ENCODE data around the gene FAM114A2. TPM values are rescaled to one million over a fixed set of nuclear protein-coding genes. Genes with fewer than 3 reads are reported as not detected.

The FAM114A2 gene
- total RNA-seq, 1 experiment from 2014 or later, result 12.8 TPM

DNA sequence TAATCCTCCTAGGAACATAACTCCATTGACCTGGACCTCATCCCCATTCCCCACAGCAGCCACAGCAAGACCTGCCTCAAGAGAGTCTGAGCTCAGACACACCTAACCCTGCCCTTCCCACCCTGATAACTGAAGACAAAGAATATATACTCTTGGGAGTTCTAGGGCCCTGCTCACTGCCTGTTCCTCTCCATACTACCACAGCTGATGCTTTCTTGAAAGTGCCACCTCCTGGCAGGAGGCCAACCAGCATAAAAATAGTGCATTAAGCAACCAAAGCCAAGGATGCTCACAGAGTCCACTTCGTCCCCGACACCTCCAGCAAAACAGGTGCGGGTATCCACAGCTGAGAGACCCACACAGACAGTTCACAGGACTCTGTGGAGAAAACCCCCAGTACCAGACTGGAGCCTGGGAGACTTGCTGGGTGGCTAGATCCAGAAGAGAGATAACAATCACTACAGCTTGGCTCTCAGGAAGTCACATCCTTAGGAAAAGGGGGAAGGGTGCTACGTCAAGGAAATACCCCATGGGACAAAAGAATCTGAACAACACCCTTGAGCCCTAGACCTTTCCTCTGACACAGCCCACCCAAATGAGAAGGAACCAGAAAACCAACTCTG is 23.5 kb downstream of the FAM114A2 start:
- H3K27me3 Mint-ChIP-seq (ENCODE audit: low read depth), result no peaks in the 10 kb centered on the region
- no peaks in the 10 kb centered on the region for H3K23me2 ChIP-seq (ENCODE audit: insufficient read length, low read depth, low read length, poor library complexity, severe bottlenecking)
- H2AK5ac ChIP-seq (ENCODE audit: insufficient read length, low read length), result no peak overlapping the region
- H4K20me1 ChIP-seq (ENCODE audit: control insufficient read depth, insufficient read depth, insufficient read length), result no peaks in the 10 kb centered on the region
- H3K9ac ChIP-seq (ENCODE audit: extremely low read depth, insufficient read length, low read length), result no peak overlapping the region
- H3K4me2 ChIP-seq (ENCODE audit: insufficient read depth, insufficient read length, low read length), result no peak overlapping the region
- no peak overlapping the region for H3K23ac ChIP-seq (ENCODE audit: insufficient read length, low read depth, low read length)
- H3K4ac ChIP-seq (ENCODE audit: low read depth, low read length), result no peak overlapping the region
- no peaks in the 10 kb centered on the region for H3K79me2 ChIP-seq (ENCODE audit: insufficient read depth, low read length)
- H3K27ac Mint-ChIP-seq, result no peak overlapping the region
- H3K9me3 Mint-ChIP-seq, result peaks cover 0 to 2% of the 10 kb centered on the region in 2 experiments; a peak in 1 of 5 replicates
- H4K91ac ChIP-seq (ENCODE audit: insufficient read length, low read depth, low read length), result no peak overlapping the region
- no peaks in the 10 kb centered on the region for H3K79me1 ChIP-seq (ENCODE audit: insufficient read depth, low read depth, low read length, poor library complexity, severe bottlenecking)
- no peak overlapping the region for H2BK5ac ChIP-seq (ENCODE audit: insufficient read length, low read length)
- no peaks in the 10 kb centered on the region; the same call in 1 of the 2 replicates for H3K27me3 ChIP-seq (ENCODE audit: insufficient read depth, low read length)
- no peak overlapping the region for H3K18ac ChIP-seq (ENCODE audit: insufficient read length, low read depth, low read length)
- H2BK12ac ChIP-seq (ENCODE audit: insufficient read length, low read depth, low read length), result no peak overlapping the region
- no peak overlapping the region for H4K5ac ChIP-seq (ENCODE audit: insufficient read length, low read depth, low read length)
- no peaks in the 10 kb centered on the region for H3K4me1 Mint-ChIP-seq
- no peak overlapping the region for H3K4me3 Mint-ChIP-seq
- H3T11ph ChIP-seq (ENCODE audit: low read length), result no peak overlapping the region
- no peaks in the 10 kb centered on the region for H3K4me1 ChIP-seq (ENCODE audit: insufficient read depth, low read length)
- TF ChIP-seq, protein P1, sequence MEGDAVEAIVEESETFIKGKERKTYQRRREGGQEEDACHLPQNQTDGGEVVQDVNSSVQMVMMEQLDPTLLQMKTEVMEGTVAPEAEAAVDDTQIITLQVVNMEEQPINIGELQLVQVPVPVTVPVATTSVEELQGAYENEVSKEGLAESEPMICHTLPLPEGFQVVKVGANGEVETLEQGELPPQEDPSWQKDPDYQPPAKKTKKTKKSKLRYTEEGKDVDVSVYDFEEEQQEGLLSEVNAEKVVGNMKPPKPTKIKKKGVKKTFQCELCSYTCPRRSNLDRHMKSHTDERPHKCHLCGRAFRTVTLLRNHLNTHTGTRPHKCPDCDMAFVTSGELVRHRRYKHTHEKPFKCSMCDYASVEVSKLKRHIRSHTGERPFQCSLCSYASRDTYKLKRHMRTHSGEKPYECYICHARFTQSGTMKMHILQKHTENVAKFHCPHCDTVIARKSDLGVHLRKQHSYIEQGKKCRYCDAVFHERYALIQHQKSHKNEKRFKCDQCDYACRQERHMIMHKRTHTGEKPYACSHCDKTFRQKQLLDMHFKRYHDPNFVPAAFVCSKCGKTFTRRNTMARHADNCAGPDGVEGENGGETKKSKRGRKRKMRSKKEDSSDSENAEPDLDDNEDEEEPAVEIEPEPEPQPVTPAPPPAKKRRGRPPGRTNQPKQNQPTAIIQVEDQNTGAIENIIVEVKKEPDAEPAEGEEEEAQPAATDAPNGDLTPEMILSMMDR (conservative IDR thresholded peaks at IDR 0.05), result no peak
- no peak overlapping the region for H2BK20ac ChIP-seq (ENCODE audit: low read depth, low read length, poor library complexity, severe bottlenecking)
- no peak overlapping the region for H2BK120ac ChIP-seq (ENCODE audit: low read depth, low read length, poor library complexity, severe bottlenecking)
- no peak overlapping the region; the same call in 1 of the 2 replicates for H3K14ac ChIP-seq (ENCODE audit: insufficient read depth, low read length)
- H2AFZ ChIP-seq (ENCODE audit: low read length), result no peak overlapping the region
- H4K8ac ChIP-seq (replicated peaks; ENCODE audit: insufficient read length, low read depth, low read length), result no peak overlapping the region
- no peaks in the 10 kb centered on the region for H3K9me3 ChIP-seq (ENCODE audit: control insufficient read depth, low read depth, low read length)
- WGBS (ENCODE audit: extremely low coverage, insufficient read length, low lambda C conversion rate), result no CpG with 5 or more reads among the region's 4 CpGs
- H3K27ac ChIP-seq (ENCODE audit: insufficient read length, low read depth, low read length), result no peak overlapping the region
- H3K56ac ChIP-seq (ENCODE audit: insufficient read length, low read depth, low read length), result no peak overlapping the region
- no peak for DNase-seq
- H2BK15ac ChIP-seq (ENCODE audit: low read depth, low read length), result no peak overlapping the region
- no peaks in the 10 kb centered on the region for H3K36me3 Mint-ChIP-seq (ENCODE audit: insufficient read depth in 1 of 3, low read depth in 3 of 3)

Measured in H9 (cell line).